HepG2 (cell line): ENCODE data around the gene SRSF2. TPM values are rescaled to one million over a fixed set of nuclear protein-coding genes. Genes with fewer than 3 reads are reported as not detected.

Experiments used
- CBX1 ChIP-seq: IDR thresholded peaks from one replicate; pipeline ENCODE4 v1.6.1; 2016; ENCODE audit warnings: antibody characterized with exemption, low read depth
- CEBPG ChIP-seq: IDR thresholded peaks from 2 replicates; pipeline ENCODE4 v1.6.1; 2016
- ELF1 ChIP-seq: sonication (generic); formaldehyde crosslinking; IDR thresholded peaks from 2 replicates; pipeline ENCODE4 v1.4.0; 2020; ENCODE audit warnings: missing genetic modification reagents
- FOXO1 ChIP-seq: sonication (generic); formaldehyde crosslinking; IDR thresholded peaks from 2 replicates; pipeline ENCODE4 v1.4.0; 2020; ENCODE audit warnings: missing genetic modification reagents
- HHEX ChIP-seq: IDR thresholded peaks from 2 replicates; pipeline ENCODE4 v1.6.1; 2016; ENCODE audit warnings: control low read depth
- HOXA9 ChIP-seq: sonication (generic); formaldehyde crosslinking; IDR thresholded peaks from 2 replicates; pipeline ENCODE4 v1.8.1; 2022; ENCODE audit warnings: missing genetic modification reagents, mild to moderate bottlenecking, moderate library complexity, borderline replicate concordance
- KDM5B ChIP-seq: sonication (generic); formaldehyde crosslinking; IDR thresholded peaks from 2 replicates; pipeline ENCODE4 v1.4.0; 2020; ENCODE audit warnings: missing genetic modification reagents, mild to moderate bottlenecking, borderline replicate concordance
- KLF15 ChIP-seq: sonication (generic); formaldehyde crosslinking; IDR thresholded peaks from 2 replicates; pipeline ENCODE4 v1.8.1; 2023; ENCODE audit warnings: borderline replicate concordance, mild to moderate bottlenecking, inconsistent platforms, missing genetic modification reagents, mixed read lengths
- MEF2D ChIP-seq: sonication (generic); formaldehyde crosslinking; IDR thresholded peaks from 2 replicates; pipeline ENCODE4 v1.5.1; 2020; ENCODE audit warnings: mild to moderate bottlenecking, missing genetic modification reagents
- PAWR ChIP-seq: sonication (generic); formaldehyde crosslinking; IDR thresholded peaks from 2 replicates; pipeline ENCODE4 v1.4.0; 2020; ENCODE audit warnings: missing genetic modification reagents, mild to moderate bottlenecking, borderline replicate concordance
- TARDBP ChIP-seq: sonication (generic); formaldehyde crosslinking; IDR thresholded peaks from 2 replicates; pipeline ENCODE4 v1.8.0; 2022; ENCODE audit warnings: mild to moderate bottlenecking, missing genetic modification reagents
- THYN1 ChIP-seq: sonication (generic); formaldehyde crosslinking; IDR thresholded peaks from 2 replicates; pipeline ENCODE4 v1.8.1; 2023; ENCODE audit warnings: low read depth, mild to moderate bottlenecking, moderate library complexity, missing genetic modification reagents, borderline replicate concordance
- U2AF1 ChIP-seq: fragments of 200-400 bp; formaldehyde crosslinking; optimal IDR thresholded peaks from 2 replicates; pipeline ENCODE3; 2017; ENCODE audit warnings: mild to moderate bottlenecking, low read depth, low read length
- ZNF136 ChIP-seq: sonication (generic); formaldehyde crosslinking; IDR thresholded peaks from 2 replicates; pipeline ENCODE4 v1.8.1; 2022; ENCODE audit warnings: low read depth, mild to moderate bottlenecking, moderate library complexity, missing genetic modification reagents
- ZNF546 ChIP-seq: sonication (generic); formaldehyde crosslinking; conservative IDR thresholded peaks from 2 replicates; pipeline ENCODE4 v1.8.1; 2023; ENCODE audit warnings: mild to moderate bottlenecking, missing genetic modification reagents
- ZSCAN29 ChIP-seq: sonication (generic); formaldehyde crosslinking; conservative IDR thresholded peaks from 2 replicates; pipeline ENCODE4 v1.4.0; 2020; ENCODE audit warnings: mild to moderate bottlenecking, missing genetic modification reagents
- polyA plus RNA-seq, 8 experiments: library from polyadenylated mRNA; depleted of rRNA in 3 of 8; stranded (reverse) in 7 of 8; unstranded in 1 of 8; fragments of >200 nt; fragmentation: Illumina TruSeq in 4 of 8; extraction: Trizol in 4 of 8; gene quantifications; 2 replicates each; pipeline versions ENCODE4 v1.2.1 to v1.2.3, GENCODE V29; 2011 to 2016; ENCODE audit warnings: low read depth in 4 of 8, missing spikeins in 1 of 8, mixed read lengths in 1 of 8; ENCODE audit not compliant: insufficient read depth in 1 of 8
- total RNA-seq, 5 experiments: library from RNA; depleted of rRNA; stranded (reverse); fragments of >200 nt; fragmentation: Illumina TruSeq; extraction: Trizol; gene quantifications; 2 replicates each; pipeline ENCODE4 v1.2.3, GENCODE V29; 2016; ENCODE audit warnings: low read depth in 1 of 5
- TF ChIP-seq, protein P1 (sequence below): sonication (generic); formaldehyde crosslinking; conservative IDR thresholded peaks from 2 replicates; pipeline ENCODE4 v1.4.0; 2020; ENCODE audit warnings: missing genetic modification reagents
- TF ChIP-seq, protein P2 (sequence below): sonication (generic); formaldehyde crosslinking; IDR thresholded peaks from 2 replicates; pipeline ENCODE4 v1.8.1; 2023; ENCODE audit warnings: missing genetic modification reagents, inconsistent platforms, borderline replicate concordance

Gene SRSF2
- total and polyA plus RNA-seq, 2 of the 13 experiments (the other 11 are each of a cell fraction or from before 2014, with no cell fraction given), result 306 to 319 TPM

DNA sequence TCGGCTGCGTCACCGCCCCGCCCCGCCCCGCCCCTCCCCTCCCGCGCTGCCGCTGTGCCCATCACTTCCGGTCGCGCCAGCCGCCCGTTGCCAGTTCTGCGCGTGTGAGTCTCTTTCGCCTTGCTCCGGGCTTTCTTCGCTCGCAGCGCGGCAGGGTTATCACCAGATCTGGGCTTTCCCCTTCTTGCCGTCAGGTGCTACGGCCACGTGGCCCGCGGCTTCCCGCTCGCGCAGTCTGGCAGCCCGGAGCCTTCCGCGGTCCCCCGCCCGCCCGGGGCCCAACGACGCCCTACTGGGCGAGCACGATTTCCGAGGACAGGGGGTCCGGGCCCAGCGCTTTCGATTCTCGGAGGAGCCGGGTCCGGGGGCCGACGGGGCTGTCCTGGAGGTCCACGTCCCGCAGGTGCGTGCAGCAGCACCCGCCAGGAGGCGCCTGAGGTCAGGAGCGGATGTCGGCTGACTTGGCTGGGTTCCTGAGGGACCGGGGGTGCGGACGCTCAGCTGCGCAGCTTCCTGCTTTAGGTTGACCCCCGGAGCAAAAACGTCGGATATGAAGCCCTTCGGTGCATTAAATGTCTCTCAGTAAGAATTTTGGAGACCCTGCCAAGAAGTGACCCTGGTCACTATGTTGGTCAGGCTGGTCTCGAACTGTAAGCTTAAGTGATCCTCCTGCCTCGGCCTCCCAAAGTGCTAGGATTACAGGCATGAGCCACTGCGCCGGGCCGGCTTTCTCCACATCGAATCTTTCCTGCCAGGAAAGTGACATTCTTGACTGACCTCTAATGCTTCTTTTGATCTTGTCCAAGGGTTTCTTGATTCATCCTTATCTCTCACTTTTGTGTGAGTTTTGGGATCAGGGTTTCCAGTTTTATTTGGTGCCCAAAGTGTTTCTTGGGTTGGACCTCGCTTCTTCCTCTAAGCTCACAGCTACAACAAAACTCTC is 10.1 kb downstream of the SRSF2 start, which contains the start of gene METTL23 (continued):
- TF ChIP-seq ZNF136 (CRISPR knock-in tag) (no peak; the same call in 1 of the 2 replicates), CEBPG (CRISPR knock-in tag) (no peak), KLF15 (CRISPR knock-in tag) (0 out of 2 replicates have a peak, but pooled peaks have one; percentile 59), TARDBP (peak; percentile 62), HHEX (CRISPR knock-in tag) (no peak), THYN1 (CRISPR knock-in tag) (no peak), ZSCAN29 (CRISPR knock-in tag) (no peak), KDM5B (CRISPR knock-in tag) (peak; percentile 63; the same call in 1 of the 2 replicates), CBX1 (no peak), ELF1 (peak; percentile 72), PAWR (CRISPR knock-in tag) (no peak), FOXO1 (CRISPR knock-in tag) (no peak), MEF2D (CRISPR knock-in tag) (no peak), HOXA9 (CRISPR knock-in tag) (peak; percentile 92; the same call in 1 of the 2 replicates), U2AF1 (no peak), ZNF546 (CRISPR knock-in tag) (no peak)
- TF ChIP-seq, protein P1, sequence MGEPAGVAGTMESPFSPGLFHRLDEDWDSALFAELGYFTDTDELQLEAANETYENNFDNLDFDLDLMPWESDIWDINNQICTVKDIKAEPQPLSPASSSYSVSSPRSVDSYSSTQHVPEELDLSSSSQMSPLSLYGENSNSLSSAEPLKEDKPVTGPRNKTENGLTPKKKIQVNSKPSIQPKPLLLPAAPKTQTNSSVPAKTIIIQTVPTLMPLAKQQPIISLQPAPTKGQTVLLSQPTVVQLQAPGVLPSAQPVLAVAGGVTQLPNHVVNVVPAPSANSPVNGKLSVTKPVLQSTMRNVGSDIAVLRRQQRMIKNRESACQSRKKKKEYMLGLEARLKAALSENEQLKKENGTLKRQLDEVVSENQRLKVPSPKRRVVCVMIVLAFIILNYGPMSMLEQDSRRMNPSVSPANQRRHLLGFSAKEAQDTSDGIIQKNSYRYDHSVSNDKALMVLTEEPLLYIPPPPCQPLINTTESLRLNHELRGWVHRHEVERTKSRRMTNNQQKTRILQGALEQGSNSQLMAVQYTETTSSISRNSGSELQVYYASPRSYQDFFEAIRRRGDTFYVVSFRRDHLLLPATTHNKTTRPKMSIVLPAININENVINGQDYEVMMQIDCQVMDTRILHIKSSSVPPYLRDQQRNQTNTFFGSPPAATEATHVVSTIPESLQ (CRISPR knock-in tag), result no peak
- TF ChIP-seq, protein P2, sequence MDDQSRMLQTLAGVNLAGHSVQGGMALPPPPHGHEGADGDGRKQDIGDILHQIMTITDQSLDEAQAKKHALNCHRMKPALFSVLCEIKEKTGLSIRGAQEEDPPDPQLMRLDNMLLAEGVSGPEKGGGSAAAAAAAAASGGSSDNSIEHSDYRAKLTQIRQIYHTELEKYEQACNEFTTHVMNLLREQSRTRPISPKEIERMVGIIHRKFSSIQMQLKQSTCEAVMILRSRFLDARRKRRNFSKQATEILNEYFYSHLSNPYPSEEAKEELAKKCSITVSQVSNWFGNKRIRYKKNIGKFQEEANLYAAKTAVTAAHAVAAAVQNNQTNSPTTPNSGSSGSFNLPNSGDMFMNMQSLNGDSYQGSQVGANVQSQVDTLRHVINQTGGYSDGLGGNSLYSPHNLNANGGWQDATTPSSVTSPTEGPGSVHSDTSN (CRISPR knock-in tag), result no peak
